ENCODE results near the gene GIMAP8. TPM values are rescaled to one million over a fixed set of nuclear protein-coding genes. Genes with fewer than 3 reads are reported as not detected.
A peak's percentile ranks its signal among the peaks of the same experiment; 100 is the strongest.

The GIMAP8 gene
- total RNA-seq, 1 experiment from 2014 or later: not detected

- Histone ChIP-seq H3K27ac (no peak overlapping the region), H3K27me3 (no peaks in the 10 kb centered on the region), H3K9me3 (replicated peaks) (no peaks in the 10 kb centered on the region), H3K4me3 (no peak overlapping the region), H3K4me1 (no peaks in the 10 kb centered on the region), H3K36me3 (no peaks in the 10 kb centered on the region)
- DNase-seq: no peak
These were observed 42.6 kb upstream of the GIMAP8 start for GRCh38 chr7:150407588-150408392.

- Histone ChIP-seq H3K4me3 (no peak overlapping the region), H3K27ac (no peak overlapping the region), H3K4me1 (no peaks in the 10 kb centered on the region), H3K27me3 (no peaks in the 10 kb centered on the region), H3K36me3 (no peaks in the 10 kb centered on the region), H3K9me3 (replicated peaks) (no peaks in the 10 kb centered on the region)
- DNase-seq: no peak
These were observed 41.8 kb upstream of the GIMAP8 start for GRCh38 chr7:150408393-150409299.

GRCh38 chr7:150409300-150410030 lies 41.0 kb upstream of the GIMAP8 start:
- Histone ChIP-seq H3K27ac (no peak overlapping the region), H3K9me3 (replicated peaks) (no peaks in the 10 kb centered on the region), H3K4me3 (no peak overlapping the region), H3K4me1 (no peaks in the 10 kb centered on the region), H3K27me3 (no peaks in the 10 kb centered on the region), H3K36me3 (no peaks in the 10 kb centered on the region)
- DNase-seq: no peak

- no peak for DNase-seq
- H3K36me3 ChIP-seq: no peaks in the 10 kb centered on the region
- no peak overlapping the region for H3K4me3 ChIP-seq
- no peak overlapping the region for H3K27ac ChIP-seq
- H3K4me1 ChIP-seq: no peaks in the 10 kb centered on the region
- no peaks in the 10 kb centered on the region for H3K27me3 ChIP-seq
- no peaks in the 10 kb centered on the region for H3K9me3 ChIP-seq (replicated peaks)
These were observed 40.3 kb upstream of the GIMAP8 start for GRCh38 chr7:150410131-150410530.

- H3K27ac ChIP-seq: no peak overlapping the region
- H3K9me3 ChIP-seq (replicated peaks): no peaks in the 10 kb centered on the region
- peak in 1 of 2 experiments; percentile 29 for DNase-seq
- H3K27me3 ChIP-seq: no peaks in the 10 kb centered on the region
- no peak overlapping the region for H3K4me3 ChIP-seq
- H3K4me1 ChIP-seq: no peaks in the 10 kb centered on the region
- no peaks in the 10 kb centered on the region for H3K36me3 ChIP-seq
These were observed 39.6 kb upstream of the GIMAP8 start for GRCh38 chr7:150410680-150411346.

GRCh38 chr7:150411606-150412005 lies 38.8 kb upstream of the GIMAP8 start:
- no peak for DNase-seq
- no peaks in the 10 kb centered on the region for H3K27me3 ChIP-seq

GRCh38 chr7:150412016-150412415 lies 38.4 kb upstream of the GIMAP8 start:
- Histone ChIP-seq H3K4me3 (no peak overlapping the region), H3K9me3 (replicated peaks) (no peaks in the 10 kb centered on the region), H3K36me3 (no peaks in the 10 kb centered on the region), H3K27ac (no peak overlapping the region), H3K27me3 (no peaks in the 10 kb centered on the region), H3K4me1 (no peaks in the 10 kb centered on the region)
- DNase-seq: no peak

More at GRCh38 chr7:150411606-150412005, 38.8 kb upstream of the GIMAP8 start:
- Histone ChIP-seq H3K4me1 (no peaks in the 10 kb centered on the region), H3K27ac (no peak overlapping the region), H3K36me3 (no peaks in the 10 kb centered on the region), H3K9me3 (replicated peaks) (no peaks in the 10 kb centered on the region), H3K4me3 (no peak overlapping the region)

- no peaks in the 10 kb centered on the region for H3K27me3 ChIP-seq
- no peak overlapping the region for H3K4me3 ChIP-seq
- H3K36me3 ChIP-seq: no peaks in the 10 kb centered on the region
- H3K27ac ChIP-seq: no peak overlapping the region
- H3K9me3 ChIP-seq (replicated peaks): no peaks in the 10 kb centered on the region
- DNase-seq: no peak
- H3K4me1 ChIP-seq: no peaks in the 10 kb centered on the region
These were observed 37.6 kb upstream of the GIMAP8 start for GRCh38 chr7:150412518-150413488.

GRCh38 chr7:150413640-150414081 lies 36.8 kb upstream of the GIMAP8 start:
- Histone ChIP-seq H3K27ac (no peak overlapping the region), H3K36me3 (no peaks in the 10 kb centered on the region), H3K27me3 (no peaks in the 10 kb centered on the region), H3K4me3 (no peak overlapping the region), H3K9me3 (replicated peaks) (no peaks in the 10 kb centered on the region), H3K4me1 (no peaks in the 10 kb centered on the region)
- no peak for DNase-seq

- no peak for DNase-seq
- H3K36me3 ChIP-seq: no peaks in the 10 kb centered on the region
- H3K9me3 ChIP-seq (replicated peaks): no peaks in the 10 kb centered on the region
- no peaks in the 10 kb centered on the region for H3K4me1 ChIP-seq
- no peak overlapping the region for H3K4me3 ChIP-seq
- no peak overlapping the region for H3K27ac ChIP-seq
- H3K27me3 ChIP-seq: no peaks in the 10 kb centered on the region
These were observed 35.0 kb upstream of the GIMAP8 start for GRCh38 chr7:150415161-150416153.

- no peaks in the 10 kb centered on the region for H3K4me1 ChIP-seq
- H3K27me3 ChIP-seq: no peaks in the 10 kb centered on the region
- H3K36me3 ChIP-seq: no peaks in the 10 kb centered on the region
- DNase-seq: no peak
- no peak overlapping the region for H3K4me3 ChIP-seq
- no peaks in the 10 kb centered on the region for H3K9me3 ChIP-seq (replicated peaks)
- no peak overlapping the region for H3K27ac ChIP-seq
These were observed 33.2 kb upstream of the GIMAP8 start for GRCh38 chr7:150417239-150417638.

GRCh38 chr7:150417863-150418262 lies 32.6 kb upstream of the GIMAP8 start:
- Histone ChIP-seq H3K27ac (no peak overlapping the region), H3K27me3 (no peaks in the 10 kb centered on the region), H3K36me3 (no peaks in the 10 kb centered on the region), H3K4me3 (no peak overlapping the region), H3K4me1 (no peaks in the 10 kb centered on the region), H3K9me3 (replicated peaks) (no peaks in the 10 kb centered on the region)
- no peak for DNase-seq

Measured in SJCRH30 (cell line).